ENCODE data around the gene PCDHA6.
"Not testable (repeated sequence)": the region's sequence is repeated elsewhere in the genome, so short reads cannot be mapped to it uniquely, and the experiment has no call there.

The PCDHA6 gene

GRCh38 chr5:140822969-140823368 lies 4.8 kb upstream of the PCDHA6 start:
- not testable (repeated sequence) for DNase-seq

GRCh38 chr5:140823475-140823874 lies 4.3 kb upstream of the PCDHA6 start:
- DNase-seq = no peak

- DNase-seq = no peak
Measured at GRCh38 chr5:140828362-140828737, 590 bp downstream of the PCDHA6 start.

- DNase-seq = not testable (repeated sequence)
Measured at GRCh38 chr5:140829511-140830501, 2.0 kb downstream of the PCDHA6 start.

GRCh38 chr5:140833993-140834392 lies 6.2 kb downstream of the PCDHA6 start, which contains the start of gene PCDHA7:
TSS of gene PCDHA7 (plus strand) at chr5:140834269. CDS start at chr5:140834384, 115 bp downstream.
- peak; percentile 15 for DNase-seq

GRCh38 chr5:140834439-140835008 lies 6.8 kb downstream of the PCDHA6 start:
- DNase-seq = not testable (repeated sequence)

GRCh38 chr5:140835622-140836510 lies 8.1 kb downstream of the PCDHA6 start:
- no peak for DNase-seq

GRCh38 chr5:140840978-140841962 lies 13.5 kb downstream of the PCDHA6 start, which contains the start of gene PCDHA8:
TSS of gene PCDHA8 (plus strand) at chr5:140841187. CDS start at chr5:140841322, 135 bp downstream.
- DNase-seq = peak; percentile 33

GRCh38 chr5:140842798-140843733 lies 15.3 kb downstream of the PCDHA6 start:
- DNase-seq = no peak

- DNase-seq = not testable (repeated sequence)
Measured at GRCh38 chr5:140848139-140849102, 20.7 kb downstream of the PCDHA6 start, which contains the start of gene PCDHA9. TSS of gene PCDHA9 (plus strand) at chr5:140848382. CDS start at chr5:140848496, 114 bp downstream.

- not testable (repeated sequence) for DNase-seq
Measured at GRCh38 chr5:140849831-140850634, 22.3 kb downstream of the PCDHA6 start.

- DNase-seq = peak; percentile 12
Measured at GRCh38 chr5:140855772-140856674, 28.3 kb downstream of the PCDHA6 start, which contains the start of gene PCDHA10. TSS of gene PCDHA10 (plus strand) at chr5:140855897. CDS start at chr5:140856049, 152 bp downstream.

- DNase-seq = no peak
Measured at GRCh38 chr5:140857177-140857986, 29.6 kb downstream of the PCDHA6 start.

GRCh38 chr5:140857987-140858240 lies 30.2 kb downstream of the PCDHA6 start:
- DNase-seq = no peak

GRCh38 chr5:140862441-140863295 lies 34.9 kb downstream of the PCDHA6 start:
- no peak for DNase-seq
